Stimulated activated CD4-positive, alpha-beta T cell treated with anti-CD3 and anti-CD28 coated beads, Interleukin-4, amount 100 ng/mL, for 48 hours (primary cell): ENCODE data around the gene CRYL1.

Experiments
- DNase-seq, 2 donors: peaks; one replicate each; pipeline ENCODE4 v3.0.0-alpha.2; 2020; ENCODE audit warnings: low read depth in 2 of 2

The CRYL1 gene

DNA sequence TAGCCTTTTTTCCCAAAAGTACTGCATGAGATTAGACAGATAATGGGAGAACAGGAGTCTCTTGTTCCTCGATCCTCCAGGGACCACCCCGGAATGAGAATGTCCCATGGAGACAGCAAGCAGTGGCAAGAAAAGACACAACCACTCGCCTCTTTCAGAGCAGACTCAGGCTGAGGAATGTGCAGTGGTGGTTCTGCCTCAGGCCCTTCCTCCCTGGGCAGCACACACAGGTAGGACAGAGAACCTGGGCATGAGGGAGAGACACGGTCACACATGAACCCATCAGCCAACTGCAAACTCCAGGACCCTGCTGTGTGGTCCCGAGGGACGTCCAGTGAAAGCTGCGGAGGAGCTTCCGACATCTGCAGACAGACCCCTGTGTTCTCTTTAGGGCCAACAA, 31.0 kb downstream of the CRYL1 start:
- DNase-seq = no peak

DNA sequence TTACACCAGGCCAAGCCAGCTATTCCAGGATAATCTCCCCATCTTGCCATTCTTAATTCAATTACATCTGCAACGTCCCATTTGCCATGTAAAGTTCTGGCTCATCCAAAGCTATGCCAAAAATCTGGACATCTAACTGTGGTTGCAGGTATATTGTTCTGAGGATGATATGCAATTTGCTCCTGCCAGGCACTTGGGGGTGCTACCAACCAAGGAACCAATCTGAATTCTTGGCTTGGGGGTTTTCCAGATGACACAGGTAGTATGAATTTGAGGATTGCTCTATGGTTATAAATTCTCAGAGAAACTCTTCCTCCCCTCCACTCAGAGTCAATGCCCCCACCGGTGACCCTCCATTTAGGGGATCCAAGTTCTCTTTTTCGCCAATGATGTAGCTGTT, 33.0 kb downstream of the CRYL1 start:
- peak; percentile 26 to 51 for DNase-seq

- no peak for DNase-seq
Measured at GRCh38 chr13:20491926-20492435, 33.7 kb downstream of the CRYL1 start.

DNA sequence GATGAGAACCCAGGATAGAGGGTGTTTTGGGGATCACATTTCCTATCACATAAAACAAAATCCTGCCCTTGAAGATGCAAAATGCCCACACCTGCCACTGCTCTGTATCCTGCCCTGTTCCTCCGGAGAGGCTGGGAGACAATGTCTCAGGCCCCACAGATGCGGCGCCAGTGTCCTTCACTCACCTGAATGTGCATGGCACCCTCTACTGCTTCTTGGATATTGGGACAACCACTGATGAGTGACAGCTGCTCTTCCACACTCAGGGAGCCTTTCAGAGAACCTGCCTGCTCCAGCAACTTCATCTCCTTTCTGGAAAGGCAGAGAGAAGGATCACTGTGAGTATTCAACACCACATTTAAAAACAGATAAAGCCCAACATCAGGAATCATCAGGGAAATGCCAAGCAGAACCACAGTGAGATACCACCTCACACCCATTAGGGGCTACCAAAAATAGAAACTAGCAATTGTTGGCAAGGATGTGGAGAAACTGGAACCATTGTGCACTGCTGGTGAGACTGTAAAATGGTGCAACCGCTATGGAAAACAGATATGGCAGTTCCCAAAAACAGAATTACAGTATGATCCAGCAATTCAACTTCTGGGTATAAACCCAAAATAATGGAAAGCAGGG, 36.4 kb downstream of the CRYL1 start:
- DNase-seq = no peak

GRCh38 chr13:20487927-20488326, 37.7 kb downstream of the CRYL1 start:
- DNase-seq = no peak

DNA sequence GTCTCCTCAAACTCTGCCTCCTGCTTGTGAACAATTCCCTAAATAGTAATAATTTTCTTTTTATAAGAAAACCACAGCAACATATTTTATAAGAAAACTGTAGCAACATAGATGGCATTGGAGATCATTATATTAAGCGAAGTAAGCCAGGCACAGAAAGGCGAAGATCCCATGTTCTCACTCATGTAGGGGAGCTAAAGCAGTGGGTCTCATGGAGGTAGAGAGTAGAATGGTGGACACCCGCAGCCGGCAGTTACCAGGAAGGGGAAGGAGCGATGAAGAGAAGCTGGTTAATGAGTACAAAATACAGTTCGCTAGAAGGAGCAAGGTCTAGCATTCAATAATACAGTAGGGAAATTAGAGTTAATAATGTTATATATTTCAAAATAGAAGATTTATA, 42.9 kb downstream of the CRYL1 start:
- no peak for DNase-seq

DNA sequence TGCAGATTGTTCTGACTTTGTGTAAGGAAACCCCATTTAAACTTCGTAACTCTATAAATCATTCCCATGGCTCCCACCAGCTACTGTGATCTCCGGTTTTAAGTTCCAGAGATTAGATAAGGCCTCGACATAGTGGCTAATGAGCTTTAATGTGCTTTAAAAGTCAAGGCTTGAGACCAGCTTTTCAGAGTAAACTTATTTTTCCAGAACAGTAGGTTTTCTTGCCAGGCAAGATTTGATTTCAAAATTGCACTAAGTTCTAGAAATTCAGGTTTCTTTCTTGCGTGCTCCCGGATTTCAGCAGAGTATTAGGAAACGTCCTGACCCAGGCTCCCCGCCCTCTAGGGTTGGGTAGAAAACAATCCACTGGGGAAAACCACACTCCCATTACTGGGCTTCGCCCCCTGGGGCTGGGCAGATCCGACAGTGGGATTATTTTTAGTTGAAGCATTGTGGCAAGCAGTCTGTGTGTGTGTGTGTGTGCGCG, 43.3 kb downstream of the CRYL1 start:
- no peak for DNase-seq

DNA sequence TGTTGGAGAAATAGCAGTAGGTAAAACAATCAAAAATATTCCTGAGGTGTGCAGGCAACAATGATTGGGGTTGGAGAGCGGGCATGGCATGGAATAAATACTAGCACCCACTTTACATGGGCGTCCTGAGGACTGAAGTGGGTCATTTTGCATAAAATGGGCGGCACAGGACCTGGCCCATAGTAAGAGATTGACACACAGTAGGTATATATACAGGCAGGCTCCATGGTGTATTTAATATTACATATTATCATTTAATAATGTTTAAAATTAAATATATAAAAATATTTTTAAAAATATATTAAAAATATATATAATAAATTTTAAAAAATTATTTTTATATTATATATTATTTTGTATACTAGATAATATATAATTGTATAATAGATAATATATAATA, 48.3 kb downstream of the CRYL1 start:
- no peak for DNase-seq

GRCh38 chr13:20475927-20476691, 49.5 kb downstream of the CRYL1 start:
- DNase-seq = peak; percentile 30 to 47

DNA sequence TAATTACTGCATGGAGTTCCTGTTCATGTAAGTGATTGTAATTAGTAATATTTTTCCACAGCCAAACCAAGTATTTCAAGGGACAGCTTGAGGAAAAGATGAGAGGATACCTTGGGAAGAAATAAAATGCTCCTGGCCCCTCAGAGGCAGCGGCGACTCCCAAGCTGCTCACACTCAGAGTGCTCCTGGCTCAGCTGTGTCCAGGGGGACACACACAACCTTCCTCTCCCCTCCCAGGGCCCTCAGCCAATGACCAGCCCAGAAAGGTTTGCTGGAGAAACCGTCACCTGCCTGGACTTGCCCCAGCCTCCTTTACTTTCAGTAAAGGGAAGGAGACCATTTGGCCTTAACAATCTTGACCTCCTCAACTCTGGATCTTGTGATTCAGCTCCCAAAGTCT, 51.1 kb downstream of the CRYL1 start:
- no peak for DNase-seq

- no peak for DNase-seq
Measured at GRCh38 chr13:20473888-20474287, 51.8 kb downstream of the CRYL1 start.

DNA sequence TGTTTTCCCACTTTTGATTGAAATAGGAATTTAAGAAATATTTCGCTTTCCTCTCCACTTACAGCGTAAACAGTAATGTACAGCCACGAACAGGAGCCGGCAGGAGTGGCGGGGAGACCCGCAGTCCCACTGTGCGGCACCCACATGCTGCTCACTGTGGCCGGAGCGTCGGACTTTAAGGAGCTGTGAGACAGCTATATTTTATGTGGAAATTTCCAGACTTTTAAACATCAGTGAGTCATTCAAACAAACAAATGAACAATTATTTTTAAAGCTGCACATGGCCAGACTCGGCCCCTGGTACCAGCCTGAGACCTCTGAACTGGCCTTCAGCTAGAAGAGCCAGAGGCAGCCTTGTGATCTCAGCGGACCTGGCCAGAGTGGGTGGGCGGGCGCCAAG, 52.5 kb downstream of the CRYL1 start:
- DNase-seq = no peak

DNA sequence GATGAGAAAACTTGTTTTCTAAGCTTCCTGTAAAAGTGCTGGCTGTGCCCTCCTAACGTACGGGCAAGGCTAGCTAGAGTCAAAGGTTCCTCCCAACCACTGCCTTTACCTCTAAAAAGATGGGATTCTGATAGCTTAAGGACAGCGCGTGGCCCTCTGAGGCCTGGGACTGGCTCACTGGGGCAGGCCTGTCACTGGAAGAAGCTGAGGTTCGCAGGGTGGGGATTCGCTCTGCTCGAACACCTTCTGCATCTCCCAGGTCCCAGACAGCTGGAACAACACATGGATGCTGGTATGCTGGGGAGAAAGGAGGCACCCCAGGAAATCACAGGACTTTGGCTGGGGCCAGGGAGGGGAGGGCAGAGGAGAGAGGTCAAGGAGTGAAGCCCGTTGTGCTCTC, 53.1 kb downstream of the CRYL1 start:
- DNase-seq = no peak

GRCh38 chr13:20470136-20470535, 55.5 kb downstream of the CRYL1 start:
- no peak for DNase-seq

GRCh38 chr13:20466371-20466770, 59.3 kb downstream of the CRYL1 start:
- no peak for DNase-seq

DNA sequence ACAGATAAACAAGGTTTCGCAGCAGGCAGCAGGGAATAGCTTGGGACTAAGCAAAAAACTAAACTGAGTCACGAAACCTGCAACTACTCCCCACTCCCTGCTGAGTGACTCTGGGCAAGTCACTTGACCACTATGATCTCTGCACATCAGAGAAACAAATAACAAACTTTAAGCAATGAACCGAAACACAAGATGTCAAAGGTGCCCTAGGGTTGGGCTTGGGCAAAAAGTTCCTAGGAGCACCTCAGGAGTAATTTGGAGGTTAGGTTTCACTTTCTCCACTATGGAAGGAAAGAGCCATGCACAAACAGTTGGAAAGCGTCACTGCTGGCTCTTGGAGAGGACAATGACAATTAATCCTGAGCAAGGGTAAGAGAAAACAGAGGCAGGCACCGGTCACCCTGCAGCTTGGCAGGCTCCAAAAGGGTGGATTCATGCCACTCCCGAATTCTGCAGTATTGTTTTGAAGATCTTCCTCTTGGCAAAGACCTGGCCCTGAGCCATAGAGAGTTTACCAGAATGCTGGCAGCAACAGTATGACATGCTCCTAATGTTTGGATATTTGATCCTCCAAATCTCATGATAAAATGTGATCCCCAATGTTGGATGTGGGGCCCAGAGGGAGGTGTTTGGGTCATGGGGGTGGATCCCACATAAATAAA, 60.3 kb downstream of the CRYL1 start:
- DNase-seq = no peak

- DNase-seq = no peak
Measured at GRCh38 chr13:20462921-20463320, 62.7 kb downstream of the CRYL1 start.

- no peak for DNase-seq
Measured at GRCh38 chr13:20462533-20462915, 63.1 kb downstream of the CRYL1 start.

DNA sequence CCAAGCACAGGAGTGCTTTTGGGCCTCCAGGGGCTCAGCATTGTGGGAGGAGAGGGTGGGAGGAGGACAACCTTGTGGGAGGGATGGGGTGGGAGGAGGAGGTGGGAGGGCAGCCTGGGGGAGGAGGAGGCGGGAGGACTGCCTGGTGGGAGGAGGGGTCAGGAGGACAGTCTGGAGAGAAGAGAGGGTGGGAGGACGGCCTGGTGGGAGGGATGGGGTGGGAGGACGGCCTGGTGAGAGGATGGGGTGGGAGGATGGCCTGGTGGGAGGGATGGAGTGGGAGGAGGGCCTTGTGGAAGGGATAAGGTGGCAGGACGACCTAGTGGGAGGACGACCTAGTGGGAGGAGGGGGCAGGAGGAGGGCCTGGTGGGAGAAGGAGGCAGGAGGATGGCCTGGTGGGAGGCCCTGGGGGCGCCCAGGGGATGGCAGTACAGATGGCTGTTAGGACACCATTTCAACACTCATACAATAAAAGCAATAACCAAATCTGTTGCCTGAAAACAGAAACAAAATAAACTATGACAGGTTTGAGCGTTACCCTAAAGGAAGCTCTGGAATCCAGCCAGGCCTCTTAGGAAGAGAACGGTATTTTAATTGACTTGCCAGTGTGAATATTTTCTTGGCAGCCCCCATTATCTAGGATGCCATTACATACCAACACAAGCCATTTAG, 63.7 kb downstream of the CRYL1 start:
- no peak for DNase-seq

- DNase-seq = peak in 1 of 2 donors; percentile 26
Measured at GRCh38 chr13:20461481-20461859, 64.2 kb downstream of the CRYL1 start.

GRCh38 chr13:20460761-20461160, 64.9 kb downstream of the CRYL1 start:
- DNase-seq = no peak

GRCh38 chr13:20457670-20458069, 68.0 kb downstream of the CRYL1 start:
- no peak for DNase-seq
